AG09319 (cell line): ENCODE results near the gene PDGFB.

Experiments used
- DNase-seq: peaks from one replicate; pipeline ENCODE4 v3.0.0-alpha.2; 2010; ENCODE audit warnings: low read depth; ENCODE audit errors: extremely low read depth
- CTCF ChIP-seq: IDR thresholded peaks from 2 replicates; pipeline ENCODE4 v1.5.1; 2011; ENCODE audit warnings: low read depth, mild to moderate bottlenecking, inconsistent platforms, low read length, moderate library complexity

PDGFB gene

GRCh38 chr22:39233710-39234471 is 10.9 kb downstream of the PDGFB start:
- DNase-seq = no peak
- no peak for TF ChIP-seq CTCF

GRCh38 chr22:39232806-39233709 is 11.7 kb downstream of the PDGFB start:
- TF ChIP-seq CTCF = no peak
- DNase-seq = no peak

- no peak for DNase-seq
- no peak for TF ChIP-seq CTCF
Measured at GRCh38 chr22:39232246-39232645, 12.5 kb downstream of the PDGFB start.

- no peak for DNase-seq
- TF ChIP-seq CTCF = no peak
Measured at GRCh38 chr22:39231197-39231950, 13.4 kb downstream of the PDGFB start.

GRCh38 chr22:39230261-39231196 is 14.3 kb downstream of the PDGFB start:
- no peak for DNase-seq
- no peak for TF ChIP-seq CTCF

- TF ChIP-seq CTCF = no peak
- DNase-seq = no peak
Measured at GRCh38 chr22:39229688-39230260, 15.0 kb downstream of the PDGFB start.
